Right atrium auricular region (tissue), 2 donors: ENCODE results near the gene FER. TPM values are rescaled to one million over a fixed set of nuclear protein-coding genes. Genes with fewer than 3 reads are reported as not detected.

Experiments used
- DNase-seq: peaks from one replicate; pipeline ENCODE4 v3.0.0-alpha.2; 2019; ENCODE audit warnings: low spot score
- H3K27ac ChIP-seq, 2 donors: fragments of 200-600 bp; sonication (generic); 1 replicate in 1 of 2; 2 replicates in 1 of 2; pipeline ENCODE4 v1.5.1; 2016 to 2019
- H3K27me3 ChIP-seq, 2 donors: fragments of 200-600 bp; sonication (generic); one replicate each; pipeline versions ENCODE4 v1.5.1 to v1.6.0; 2017 to 2019
- H3K36me3 ChIP-seq: fragments of 200-600 bp; sonication (generic); one replicate; pipeline ENCODE4 v1.5.1; 2016
- H3K4me1 ChIP-seq, 2 donors: fragments of 200-600 bp; sonication (generic); one replicate each; pipeline versions ENCODE4 v1.5.1 to v1.6.0; 2017 to 2019
- H3K4me3 ChIP-seq, 2 donors: fragments of 200-600 bp; sonication (generic); 1 replicate in 1 of 2; 2 replicates in 1 of 2; pipeline ENCODE4 v1.5.1; 2017 to 2019; ENCODE audit warnings: mild to moderate bottlenecking in 1 of 2, moderate library complexity in 1 of 2
- H3K9me3 ChIP-seq, 2 donors: fragments of 200-600 bp; sonication (generic); one replicate each; pipeline ENCODE4 v1.5.1; 2019
- CTCF ChIP-seq, 2 donors: fragments of 200-600 bp; sonication (generic); IDR thresholded peaks; one replicate each; pipeline ENCODE4 v1.5.1; 2019; ENCODE audit warnings: antibody characterized with exemption in 2 of 2
- total RNA-seq, 2 donors: library from RNA; depleted of rRNA; stranded (reverse); fragments of >200 nt; gene quantifications; one replicate each; pipeline ENCODE4 v1.1.0, GENCODE V29; 2016

Gene FER
- total RNA-seq, 2 donors from 2014 or later = 10.6 to 12.9 TPM

- peaks cover 0 to 6% of the 10 kb centered on the region in 2 donors for H3K4me1 ChIP-seq
- no peaks in the 10 kb centered on the region for H3K36me3 ChIP-seq
- H3K27me3 ChIP-seq = no peaks in the 10 kb centered on the region
- peak overlapping the region; percentile 84 to 94 for H3K27ac ChIP-seq
- no peaks in the 10 kb centered on the region for H3K9me3 ChIP-seq
- H3K4me3 ChIP-seq = peak overlapping the region; percentile 55 to 88
- DNase-seq = peak; percentile 90
- no peak for TF ChIP-seq CTCF (IDR thresholded peaks at IDR 0.05)
These were observed 19.8 kb upstream of the FER start for GRCh38 chr5:108727651-108728565.

GRCh38 chr5:108728566-108729241 is 19.0 kb upstream of the FER start:
- DNase-seq = no peak
- H3K27ac ChIP-seq = peak overlapping the region; percentile 84 to 94
- no peak for TF ChIP-seq CTCF (IDR thresholded peaks at IDR 0.05)
- H3K27me3 ChIP-seq = no peaks in the 10 kb centered on the region
- H3K4me1 ChIP-seq = peaks cover 0 to 6% of the 10 kb centered on the region in 2 donors
- H3K4me3 ChIP-seq = peak overlapping the region; percentile 55 to 88
- H3K9me3 ChIP-seq = no peaks in the 10 kb centered on the region
- H3K36me3 ChIP-seq = no peaks in the 10 kb centered on the region

- Histone ChIP-seq H3K9me3 (no peaks in the 10 kb centered on the region), H3K4me3 (no peak overlapping the region), H3K4me1 (peaks cover 0 to 6% of the 10 kb centered on the region in 2 donors), H3K27ac (peak overlapping the region in 1 of 2 donors; percentile 84), H3K36me3 (no peaks in the 10 kb centered on the region), H3K27me3 (no peaks in the 10 kb centered on the region)
- DNase-seq = no peak
- no peak for TF ChIP-seq CTCF (IDR thresholded peaks at IDR 0.05)
These were observed 18.5 kb upstream of the FER start for GRCh38 chr5:108729242-108729615.

GRCh38 chr5:108730617-108731340 is 16.9 kb upstream of the FER start:
- no peak for TF ChIP-seq CTCF (IDR thresholded peaks at IDR 0.05)

GRCh38 chr5:108735790-108736189 is 11.9 kb upstream of the FER start:
- DNase-seq = no peak
- H3K27ac ChIP-seq = no peak overlapping the region

More at GRCh38 chr5:108730617-108731340, 16.9 kb upstream of the FER start:
- Histone ChIP-seq H3K4me3 (no peak overlapping the region), H3K4me1 (peaks cover 0 to 6% of the 10 kb centered on the region in 2 donors), H3K36me3 (no peaks in the 10 kb centered on the region), H3K27ac (no peak overlapping the region), H3K9me3 (no peaks in the 10 kb centered on the region), H3K27me3 (no peaks in the 10 kb centered on the region)
- DNase-seq = no peak

More at GRCh38 chr5:108735790-108736189, 11.9 kb upstream of the FER start:
- Histone ChIP-seq H3K4me1 (no peaks in the 10 kb centered on the region), H3K27me3 (no peaks in the 10 kb centered on the region), H3K4me3 (no peak overlapping the region), H3K36me3 (no peaks in the 10 kb centered on the region), H3K9me3 (no peaks in the 10 kb centered on the region)
- no peak for TF ChIP-seq CTCF (IDR thresholded peaks at IDR 0.05)
